Loucy (cell line): ENCODE measurements around the gene IFNA21.

Source experiments
- H2AFZ ChIP-seq: fragments of 200-600 bp; sonication (generic); 2 replicates; pipeline ENCODE4 v1.6.0; 2016; ENCODE audit warnings: antibody characterized with exemption, mild to moderate bottlenecking, low read length, moderate library complexity
- H3F3A ChIP-seq: fragments of 200-600 bp; 2 replicates; pipeline ENCODE4 v1.6.0; 2016; ENCODE audit warnings: antibody characterized with exemption, low read depth, mild to moderate bottlenecking
- H3K27me3 ChIP-seq: fragments of 200-600 bp; sonication (generic); 2 replicates; pipeline ENCODE4 v1.6.1; 2014; ENCODE audit warnings: low read length, mild to moderate bottlenecking; ENCODE audit not compliant: insufficient read depth, poor library complexity, severe bottlenecking
- H3K36me3 ChIP-seq: fragments of 200-600 bp; sonication (generic); 2 replicates; pipeline ENCODE4 v1.6.1; 2016; ENCODE audit warnings: low read length; ENCODE audit not compliant: insufficient read depth
- H3K4me1 ChIP-seq: fragments of 200-600 bp; sonication (generic); 2 replicates; pipeline ENCODE4 v1.5.1; 2014; ENCODE audit warnings: low read length, mild to moderate bottlenecking; ENCODE audit not compliant: insufficient read depth, poor library complexity, severe bottlenecking
- H3K4me2 ChIP-seq: fragments of 200-600 bp; sonication (generic); 2 replicates; pipeline ENCODE4 v1.6.0; 2014; ENCODE audit warnings: antibody characterized with exemption, low read length, low read depth, mild to moderate bottlenecking; ENCODE audit not compliant: poor library complexity, severe bottlenecking
- H3K4me3 ChIP-seq: fragments of 200-600 bp; sonication (generic); 2 replicates; pipeline ENCODE4 v1.5.1; 2014; ENCODE audit warnings: low read length, mild to moderate bottlenecking, mixed read lengths; ENCODE audit not compliant: poor library complexity, severe bottlenecking
- H3K79me2 ChIP-seq: fragments of 200-600 bp; sonication (generic); 2 replicates; pipeline ENCODE4 v1.6.1; 2014; ENCODE audit warnings: low read length; ENCODE audit not compliant: insufficient read depth
- H3K9ac ChIP-seq: fragments of 200-600 bp; sonication (generic); 2 replicates; pipeline ENCODE4 v1.6.0; 2014; ENCODE audit warnings: mild to moderate bottlenecking, low read depth, low read length, moderate library complexity; ENCODE audit not compliant: poor library complexity, severe bottlenecking
- H3K9me2 ChIP-seq: fragments of 200-600 bp; sonication (generic); replicated peaks from 2 replicates; pipeline ENCODE4 v1.6.1; 2016; ENCODE audit warnings: low read depth, low read length, mixed read lengths
- H3K9me3 ChIP-seq: fragments of 200-600 bp; sonication (generic); 2 replicates; pipeline ENCODE4 v1.6.1; 2014; ENCODE audit warnings: mild to moderate bottlenecking, antibody characterized with exemption, low read length, low read depth; ENCODE audit not compliant: insufficient read depth
- H4K20me1 ChIP-seq: fragments of 200-600 bp; sonication (generic); 2 replicates; pipeline ENCODE4 v1.6.0; 2014; ENCODE audit warnings: antibody characterized with exemption, low read length, mild to moderate bottlenecking; ENCODE audit not compliant: insufficient read depth, poor library complexity, severe bottlenecking
- CTCF ChIP-seq: fragments of 200-600 bp; sonication (generic); conservative IDR thresholded peaks from 2 replicates; pipeline ENCODE4 v1.5.1; 2014; ENCODE audit warnings: mild to moderate bottlenecking, antibody characterized with exemption, low read length
- EZH2phosphoT487 ChIP-seq: fragments of 200-600 bp; IDR thresholded peaks from 2 replicates; pipeline ENCODE4 v1.6.1; 2018; ENCODE audit warnings: antibody characterized with exemption, mild to moderate bottlenecking, moderate library complexity, borderline replicate concordance

IFNA21 gene

GRCh38 chr9:21121595-21122251 lies 44.7 kb downstream of the IFNA21 start:
- Histone ChIP-seq H3K79me2 (no peaks in the 10 kb centered on the region), H3K4me1 (peaks cover 53% of the 10 kb centered on the region), H3K4me2 (peak overlapping the region; percentile 4), H4K20me1 (no peaks in the 10 kb centered on the region), H3K36me3 (no peaks in the 10 kb centered on the region), H3F3A (peaks cover 3% of the 10 kb centered on the region; the same call in 1 of the 2 replicates), H3K4me3 (no peak overlapping the region), H3K9ac (no peak overlapping the region), H3K27me3 (no peaks in the 10 kb centered on the region), H2AFZ (0 out of 2 replicates have a peak overlapping the region, but pooled peaks have one; percentile 52), H3K9me2 (no peaks in the 10 kb centered on the region), H3K9me3 (0 out of 2 replicates have a peak, but pooled peaks cover 7% of the 10 kb centered on the region)
- TF ChIP-seq EZH2phosphoT487, result no peak
- no peak for TF ChIP-seq CTCF

GRCh38 chr9:21121079-21121478 lies 45.4 kb downstream of the IFNA21 start:
- Histone ChIP-seq H4K20me1 (no peaks in the 10 kb centered on the region), H3K27me3 (no peaks in the 10 kb centered on the region), H3K9me2 (no peaks in the 10 kb centered on the region), H3K36me3 (no peaks in the 10 kb centered on the region), H3F3A (peaks cover 3% of the 10 kb centered on the region; the same call in 1 of the 2 replicates), H3K9me3 (0 out of 2 replicates have a peak, but pooled peaks cover 4% of the 10 kb centered on the region), H2AFZ (no peak overlapping the region), H3K79me2 (no peaks in the 10 kb centered on the region), H3K4me1 (peaks cover 53% of the 10 kb centered on the region), H3K4me2 (peak overlapping the region; percentile 4), H3K9ac (no peak overlapping the region), H3K4me3 (no peak overlapping the region)
- TF ChIP-seq EZH2phosphoT487, result no peak
- no peak for TF ChIP-seq CTCF

- peak overlapping the region; percentile 39 for H2AFZ ChIP-seq
These were observed 47.2 kb downstream of the IFNA21 start for GRCh38 chr9:21119093-21119770.

More at GRCh38 chr9:21119093-21119770, 47.2 kb downstream of the IFNA21 start:
- Histone ChIP-seq H3K4me3 (peak overlapping the region; percentile 11), H3K4me2 (peak overlapping the region; percentile 52), H3K9me2 (no peaks in the 10 kb centered on the region), H3F3A (peaks cover 3% of the 10 kb centered on the region; the same call in 1 of the 2 replicates), H4K20me1 (no peaks in the 10 kb centered on the region), H3K79me2 (no peaks in the 10 kb centered on the region), H3K9me3 (no peaks in the 10 kb centered on the region), H3K4me1 (peaks cover 53% of the 10 kb centered on the region), H3K9ac (peak overlapping the region; percentile 28), H3K27me3 (no peaks in the 10 kb centered on the region), H3K36me3 (no peaks in the 10 kb centered on the region)
- TF ChIP-seq EZH2phosphoT487 (no peak), CTCF (no peak)
